Activated T-cell treated with anti-CD3 and anti-CD28 coated beads for 24 hours (primary cell): ENCODE data around the gene C22orf31.
"Not testable (repeated sequence)": the region's sequence is repeated elsewhere in the genome, so short reads cannot be mapped to it uniquely, and the experiment has no call there.

Source experiments
- DNase-seq: peaks from one replicate; pipeline ENCODE4 v3.0.0-alpha.2; 2020; ENCODE audit warnings: low read depth

The C22orf31 gene

DNA sequence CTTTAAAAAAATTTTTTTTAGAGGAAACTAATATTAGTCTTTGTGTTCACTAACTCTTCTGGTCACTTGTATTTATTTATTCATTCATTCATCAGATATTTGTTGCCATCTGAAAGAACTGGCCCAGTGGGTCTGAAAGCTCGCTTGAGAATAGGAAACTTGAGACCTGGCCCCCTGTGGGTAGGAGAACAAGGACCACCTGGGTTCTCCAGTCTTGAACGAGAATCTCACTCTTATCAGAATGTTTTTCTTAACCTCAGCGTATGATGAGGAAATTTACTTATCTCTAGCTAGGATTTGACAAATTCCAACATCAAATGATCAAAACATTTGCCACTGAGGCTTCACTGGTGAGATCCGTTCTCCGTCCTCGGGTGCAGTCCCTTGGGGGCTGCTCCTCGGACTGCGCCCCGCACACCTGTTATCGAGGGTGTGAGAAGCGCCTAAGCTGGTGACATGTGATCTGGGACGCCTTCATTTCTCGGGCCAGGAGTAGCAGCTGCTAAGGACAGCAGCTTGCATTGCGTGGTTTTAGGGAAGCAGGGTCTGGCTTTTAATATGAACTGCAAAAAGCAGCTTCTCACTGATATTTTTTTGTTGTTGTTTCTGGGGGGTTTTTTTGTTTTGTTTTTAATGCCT is 6.3 kb downstream of the C22orf31 start:
- DNase-seq, result no peak

- DNase-seq, result no peak
Measured at GRCh38 chr22:29054251-29054767, 7.3 kb downstream of the C22orf31 start.

DNA sequence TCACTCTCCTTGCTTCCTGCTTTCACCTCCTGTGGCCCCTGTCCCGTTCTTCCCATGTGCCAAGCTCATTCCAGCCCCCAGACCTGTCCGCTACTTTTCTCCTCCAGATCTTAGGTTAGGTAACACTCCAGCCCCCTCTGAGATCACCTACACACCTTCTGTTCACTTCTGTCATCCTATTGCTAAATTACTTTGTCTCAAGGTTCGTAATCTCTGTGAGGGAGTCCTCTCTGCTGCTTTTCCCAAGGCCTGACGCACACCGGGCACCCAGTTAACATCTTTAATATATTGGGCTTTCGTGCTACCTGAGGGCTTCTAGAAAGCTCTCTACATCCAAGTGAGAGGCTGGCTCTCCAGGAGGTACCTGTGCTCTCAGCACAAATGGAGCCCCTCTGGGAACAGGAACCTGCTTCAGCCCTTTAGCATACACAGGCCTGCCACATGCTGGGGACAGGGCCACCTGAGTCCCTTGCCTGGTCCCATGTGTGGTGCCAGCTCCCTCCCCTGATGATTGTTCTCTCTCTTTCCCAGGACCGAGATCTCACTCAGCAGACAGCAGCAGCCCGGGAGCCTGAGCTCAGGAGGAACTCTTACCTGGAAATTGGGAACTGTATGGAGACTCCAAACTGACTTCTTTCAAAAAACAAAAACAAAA is 8.5 kb downstream of the C22orf31 start:
- DNase-seq, result no peak

- DNase-seq, result no peak
Measured at GRCh38 chr22:29050457-29050856, 11.2 kb downstream of the C22orf31 start.

DNA sequence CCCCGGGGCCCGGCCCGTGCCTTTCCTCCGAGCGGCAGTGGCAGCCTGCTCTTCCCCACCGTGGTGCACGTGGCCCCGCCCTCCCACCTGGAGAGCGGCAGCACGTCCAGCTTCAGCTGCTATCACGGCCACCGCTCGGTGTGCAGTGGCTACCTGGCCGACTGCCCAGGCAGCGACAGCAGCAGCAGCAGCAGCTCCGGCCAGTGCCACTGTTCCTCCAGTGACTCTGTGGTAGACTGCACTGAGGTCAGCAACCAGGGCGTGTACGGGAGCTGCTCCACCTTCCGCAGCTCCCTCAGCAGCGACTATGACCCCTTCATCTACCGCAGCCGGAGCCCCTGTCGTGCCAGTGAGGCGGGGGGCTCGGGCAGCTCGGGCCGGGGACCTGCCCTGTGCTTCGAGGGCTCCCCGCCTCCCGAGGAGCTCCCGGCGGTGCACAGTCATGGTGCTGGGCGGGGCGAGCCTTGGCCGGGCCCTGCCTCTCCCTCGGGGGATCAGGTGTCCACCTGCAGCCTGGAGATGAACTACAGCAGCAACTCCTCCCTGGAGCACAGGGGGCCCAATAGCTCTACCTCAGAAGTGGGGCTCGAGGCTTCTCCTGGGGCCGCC is 11.9 kb downstream of the C22orf31 start:
- no peak for DNase-seq

DNA sequence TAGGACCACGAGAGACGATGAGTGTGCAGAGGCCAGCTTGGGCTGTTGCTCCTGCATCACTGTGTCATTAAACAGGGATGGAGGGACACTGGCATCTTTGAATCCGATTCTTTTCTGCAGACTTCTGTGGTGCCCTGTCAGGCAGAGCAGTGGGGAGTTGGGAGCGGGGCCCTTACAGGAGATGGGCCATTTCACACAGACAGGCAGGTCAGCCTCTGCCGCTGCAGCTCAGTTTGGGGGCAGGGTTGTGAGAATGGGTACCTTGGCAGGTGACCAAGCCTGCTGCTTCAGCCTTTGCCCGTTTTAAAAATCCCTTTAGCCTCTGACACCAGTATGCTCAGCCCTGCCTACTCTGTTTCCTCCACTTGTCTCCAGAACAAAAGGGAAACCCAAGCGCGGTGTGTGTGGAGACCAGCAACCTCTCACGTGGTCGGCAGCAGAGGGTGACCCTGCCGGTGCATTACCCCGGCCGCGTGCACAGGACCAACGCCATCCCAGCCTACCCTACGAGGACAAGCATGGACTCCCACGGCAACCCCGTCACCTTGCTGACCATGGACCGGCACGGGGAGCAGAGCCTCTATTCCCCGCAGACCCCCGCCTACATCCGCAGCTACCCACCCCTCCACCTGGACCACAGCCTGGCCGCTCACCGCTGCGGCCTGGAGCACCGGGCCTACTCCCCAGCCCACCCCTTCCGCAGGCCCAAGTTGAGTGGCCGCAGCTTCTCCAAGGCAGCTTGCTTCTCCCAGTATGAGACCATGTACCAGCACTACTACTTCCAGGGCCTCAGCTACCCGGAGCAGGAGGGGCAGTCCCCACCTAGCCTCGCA is 12.6 kb downstream of the C22orf31 start:
- no peak for DNase-seq

- no peak for DNase-seq
Measured at GRCh38 chr22:29044657-29045176, 16.9 kb downstream of the C22orf31 start.

- no peak for DNase-seq
Measured at GRCh38 chr22:29043906-29044575, 17.6 kb downstream of the C22orf31 start.

DNA sequence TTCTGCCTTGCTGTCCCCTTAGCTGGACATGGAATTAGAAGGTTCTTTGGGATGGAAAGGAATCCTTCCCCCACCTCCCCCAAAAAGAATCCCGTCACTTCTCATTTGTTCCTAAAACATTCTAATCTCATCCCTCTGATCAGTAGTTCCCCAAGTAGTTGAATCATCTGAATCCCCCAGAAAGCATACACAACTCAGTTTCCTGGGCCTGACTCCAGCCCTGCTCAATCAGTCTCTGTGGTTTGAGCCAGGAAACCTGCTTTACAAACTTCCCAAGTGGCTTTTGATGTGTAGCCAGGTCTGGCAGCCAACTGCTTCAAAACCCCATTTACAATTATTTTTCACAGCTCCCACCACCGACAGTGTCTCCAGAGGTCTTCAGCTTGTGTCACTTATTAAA is 20.2 kb downstream of the C22orf31 start:
- DNase-seq, result no peak

DNA sequence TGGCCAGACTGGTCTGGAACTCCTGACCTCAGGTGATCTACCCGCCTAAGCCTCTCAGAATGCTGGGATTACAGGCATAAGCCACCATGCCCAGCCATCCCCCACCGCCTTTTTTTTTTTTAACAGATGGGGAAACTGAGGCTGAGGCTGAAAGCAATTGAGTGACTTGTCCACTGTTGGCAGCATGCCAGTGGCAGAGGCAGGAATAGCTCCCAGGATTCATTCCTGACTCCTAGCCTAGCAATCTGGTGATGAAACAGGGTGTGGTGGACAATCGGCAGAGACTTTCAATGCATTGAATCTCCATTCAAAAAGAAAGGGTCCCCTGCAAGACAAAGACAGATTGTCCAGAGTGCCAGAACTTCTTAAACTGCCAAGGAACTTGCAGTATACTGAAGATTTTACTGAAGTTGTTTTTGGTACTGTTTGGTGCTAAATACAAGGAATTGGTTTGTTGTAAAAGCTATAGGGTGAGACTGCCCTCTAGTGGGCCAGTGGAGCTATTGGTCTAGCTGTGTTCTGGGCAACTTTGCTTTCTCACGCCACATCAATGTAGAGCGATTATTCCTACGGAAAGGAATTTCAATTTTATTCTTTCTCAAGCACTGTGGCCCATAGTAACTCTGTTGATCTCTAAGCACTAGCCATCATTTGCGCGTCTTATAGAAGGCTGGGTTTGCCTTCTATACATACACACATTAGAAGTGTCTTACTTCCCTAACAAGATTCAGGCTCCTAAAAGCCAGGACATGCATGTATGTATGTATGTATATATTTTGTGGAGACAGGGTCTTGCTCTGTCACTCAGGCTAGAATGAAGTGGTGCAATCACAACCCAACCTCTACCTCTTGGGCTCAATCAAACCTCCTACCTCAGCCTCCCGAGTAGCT is 21.0 kb downstream of the C22orf31 start:
- peak; percentile 58 for DNase-seq

DNA sequence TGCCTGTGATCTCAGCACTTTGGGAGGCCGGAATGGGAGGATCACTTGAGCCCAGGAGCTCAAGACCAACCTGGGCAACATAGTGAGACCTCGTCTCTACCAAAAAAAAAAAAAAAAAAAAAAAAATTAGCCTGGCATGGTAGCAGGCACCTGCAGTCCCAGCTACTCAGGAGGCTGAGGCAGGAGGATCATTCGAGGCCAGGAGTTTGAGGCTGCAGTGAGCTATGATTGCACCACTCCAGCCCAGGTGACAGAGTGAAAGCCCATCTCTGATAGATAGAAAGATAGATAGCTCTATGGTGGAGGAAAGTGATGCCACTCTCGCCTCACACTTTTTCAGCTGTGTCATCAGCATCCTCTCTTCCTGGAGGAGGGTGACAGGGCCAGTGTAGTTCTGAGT is 21.9 kb downstream of the C22orf31 start:
- DNase-seq, result not testable (repeated sequence)

DNA sequence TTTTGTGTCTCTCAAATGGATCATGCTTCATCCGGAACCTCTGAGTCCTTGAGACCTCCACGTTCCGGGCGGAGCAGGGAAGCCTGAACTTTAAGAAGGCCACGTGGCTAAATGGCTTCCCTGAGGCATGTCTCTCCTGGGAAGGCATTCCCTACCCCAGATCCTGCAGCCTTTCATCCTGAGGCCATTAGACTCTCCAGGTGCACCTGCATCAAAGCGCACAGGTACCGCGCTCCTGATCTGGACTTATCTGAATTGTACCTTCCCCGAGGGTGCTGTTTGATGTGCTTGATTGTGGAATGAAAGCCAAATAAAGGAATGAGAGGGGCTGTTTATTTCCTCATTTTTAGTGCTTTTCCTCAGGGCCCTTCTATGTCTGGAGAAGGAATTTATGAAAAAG is 22.5 kb downstream of the C22orf31 start:
- no peak for DNase-seq

- DNase-seq, result no peak
Measured at GRCh38 chr22:29037340-29037932, 24.2 kb downstream of the C22orf31 start.

- no peak for DNase-seq
Measured at GRCh38 chr22:29032584-29032983, 29.0 kb downstream of the C22orf31 start.

GRCh38 chr22:29032014-29032475 is 29.6 kb downstream of the C22orf31 start:
- no peak for DNase-seq

GRCh38 chr22:29031227-29032011 is 30.2 kb downstream of the C22orf31 start:
- DNase-seq, result no peak

GRCh38 chr22:29030618-29031226 is 30.9 kb downstream of the C22orf31 start:
- DNase-seq, result no peak

DNA sequence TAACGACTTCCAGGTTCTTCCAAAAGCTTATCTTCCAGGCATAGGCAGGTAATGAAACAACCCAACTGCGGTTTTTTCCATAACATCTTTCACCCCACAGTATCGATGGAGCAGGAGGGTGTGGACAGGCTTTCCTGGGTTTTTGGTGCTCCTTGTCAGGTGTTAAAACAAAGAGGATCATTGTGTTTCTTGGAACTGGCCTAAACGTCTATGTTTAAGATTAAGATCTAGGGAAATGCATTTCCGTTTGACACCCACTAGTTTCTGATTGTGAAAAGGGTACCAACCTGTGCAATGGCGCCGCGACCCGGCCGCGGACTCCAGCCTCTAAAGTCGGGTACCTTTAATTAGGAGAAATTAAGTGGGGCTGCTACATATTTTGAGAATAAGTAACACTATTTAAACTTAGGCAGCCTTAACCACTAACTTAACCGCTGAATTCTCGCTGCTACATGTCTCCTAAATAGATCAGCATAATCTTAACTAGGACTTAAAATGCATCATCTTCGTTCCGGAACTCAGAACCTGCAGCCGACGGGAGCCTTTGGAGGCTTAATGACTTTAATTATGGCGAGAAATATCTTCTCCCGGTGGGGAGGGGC is 31.5 kb downstream of the C22orf31 start:
- no peak for DNase-seq
